PC-3 (cell line): ENCODE measurements around the gene CDH4. TPM values are rescaled to one million over a fixed set of nuclear protein-coding genes. Genes with fewer than 3 reads are reported as not detected.

Source experiments
- ATAC-seq: fragments of 200-7000 bp; cut with Tn5 transposase; 2 replicates; pipeline ENCODE4 v1.9.1; 2020; ENCODE audit warnings: mild to moderate bottlenecking, moderate library complexity
- BruUV-seq: library from RNA; stranded (reverse); fragments of 400-500 nt; replicated peaks from 2 replicates; lab custom pipeline; 2021; lab: Mats Ljungman, UMichigan
- CTCF ChIA-PET: fragments of 300-600 bp; sonication (Branson Sonifier 250); formaldehyde crosslinking; loops from one replicate; lab custom pipeline; 2022; ENCODE audit warnings: antibody characterized with exemption; lab: Charles Lee
- POLR2A ChIA-PET: fragments of 300-600 bp; sonication (Branson Sonifier 250); formaldehyde crosslinking; loops from one replicate; lab custom pipeline; 2022; ENCODE audit warnings: antibody characterized with exemption; ENCODE audit not compliant: unreplicated experiment; lab: Charles Lee
- DNase-seq: peaks from one replicate; pipeline ENCODE4 v3.0.0-alpha.2; 2015
- H2AFZ ChIP-seq: fragments of 300-600 bp; sonication (generic); 2 replicates; pipeline ENCODE4 v1.6.0; 2016; ENCODE audit warnings: antibody characterized with exemption, low read length
- H3F3A ChIP-seq: fragments of 300-600 bp; sonication (generic); one replicate; pipeline ENCODE4 v1.6.0; 2017; ENCODE audit warnings: antibody characterized with exemption, low read length, control low read depth, mild to moderate bottlenecking; ENCODE audit not compliant: unreplicated experiment
- H3K27ac ChIP-seq: fragments of 300-600 bp; sonication (generic); 2 replicates; pipeline ENCODE4 v1.5.1; 2016; ENCODE audit warnings: mild to moderate bottlenecking, low read length
- H3K27me3 ChIP-seq: fragments of 300-600 bp; sonication (generic); 2 replicates; pipeline ENCODE4 v1.6.1; 2016; ENCODE audit warnings: low read length, mixed read lengths
- H3K36me3 ChIP-seq: fragments of 300-600 bp; sonication (generic); 2 replicates; pipeline ENCODE4 v1.6.1; 2016; ENCODE audit warnings: low read depth, mixed run types, low read length, mixed read lengths
- H3K4me1 ChIP-seq: fragments of 300-600 bp; sonication (generic); 2 replicates; pipeline ENCODE4 v1.5.1; 2016; ENCODE audit warnings: low read length; ENCODE audit not compliant: insufficient read depth
- H3K4me2 ChIP-seq: fragments of 300-600 bp; sonication (generic); 2 replicates; pipeline ENCODE4 v1.6.0; 2016; ENCODE audit warnings: low read length
- H3K4me3 ChIP-seq: fragments of 300-600 bp; sonication (generic); 2 replicates; pipeline ENCODE4 v1.5.1; 2016; ENCODE audit warnings: mild to moderate bottlenecking, low read length, mixed read lengths
- H3K79me2 ChIP-seq: fragments of 300-600 bp; sonication (generic); 2 replicates; pipeline ENCODE4 v1.6.1; 2017; ENCODE audit warnings: low read length, mixed read lengths
- H3K9ac ChIP-seq: fragments of 300-600 bp; sonication (generic); 2 replicates; pipeline ENCODE4 v1.6.0; 2016; ENCODE audit warnings: mild to moderate bottlenecking, low read length
- H3K9me2 ChIP-seq: fragments of 300-600 bp; sonication (generic); replicated peaks from 2 replicates; pipeline ENCODE4 v1.6.1; 2016; ENCODE audit warnings: mixed run types, low read length, mixed read lengths
- H3K9me3 ChIP-seq: fragments of 300-600 bp; sonication (generic); 2 replicates; pipeline ENCODE4 v1.6.1; 2016; ENCODE audit warnings: low read length, mixed read lengths
- H4K20me1 ChIP-seq: fragments of 300-600 bp; sonication (generic); 2 replicates; pipeline ENCODE4 v1.6.1; 2016; ENCODE audit warnings: low read length, mixed read lengths
- EZH2 ChIP-seq: fragments of 300-600 bp; sonication (generic); IDR thresholded peaks from one replicate; pipeline ENCODE4 v1.6.1; 2017; ENCODE audit warnings: antibody characterized with exemption, mild to moderate bottlenecking, low read length; ENCODE audit not compliant: unreplicated experiment
- EZH2phosphoT487 ChIP-seq: fragments of 300-600 bp; sonication (generic); IDR thresholded peaks from 2 replicates; pipeline ENCODE4 v1.6.1; 2018; ENCODE audit warnings: mild to moderate bottlenecking, antibody characterized with exemption, low read length, borderline replicate concordance
- intact Hi-C: fragments of 100-400 bp; cut with micrococcal nuclease; formaldehyde crosslinking; loops from 2 replicates; pipeline ENCODE4 v1.9.0; 2023
- total RNA-seq: library from RNA; depleted of rRNA; stranded (reverse); fragments of >200 nt; gene quantifications from 2 replicates; pipeline ENCODE4 v1.2.3, GENCODE V29; 2014
- TF ChIP-seq, protein P1 (sequence below): fragments of 300-600 bp; sonication (generic); conservative IDR thresholded peaks from 2 replicates; pipeline ENCODE4 v1.5.1; 2017; ENCODE audit warnings: antibody characterized with exemption, low read depth, mild to moderate bottlenecking, low read length

Gene CDH4
- total RNA-seq, 1 experiment from 2014 or later, result not detected

DNA sequence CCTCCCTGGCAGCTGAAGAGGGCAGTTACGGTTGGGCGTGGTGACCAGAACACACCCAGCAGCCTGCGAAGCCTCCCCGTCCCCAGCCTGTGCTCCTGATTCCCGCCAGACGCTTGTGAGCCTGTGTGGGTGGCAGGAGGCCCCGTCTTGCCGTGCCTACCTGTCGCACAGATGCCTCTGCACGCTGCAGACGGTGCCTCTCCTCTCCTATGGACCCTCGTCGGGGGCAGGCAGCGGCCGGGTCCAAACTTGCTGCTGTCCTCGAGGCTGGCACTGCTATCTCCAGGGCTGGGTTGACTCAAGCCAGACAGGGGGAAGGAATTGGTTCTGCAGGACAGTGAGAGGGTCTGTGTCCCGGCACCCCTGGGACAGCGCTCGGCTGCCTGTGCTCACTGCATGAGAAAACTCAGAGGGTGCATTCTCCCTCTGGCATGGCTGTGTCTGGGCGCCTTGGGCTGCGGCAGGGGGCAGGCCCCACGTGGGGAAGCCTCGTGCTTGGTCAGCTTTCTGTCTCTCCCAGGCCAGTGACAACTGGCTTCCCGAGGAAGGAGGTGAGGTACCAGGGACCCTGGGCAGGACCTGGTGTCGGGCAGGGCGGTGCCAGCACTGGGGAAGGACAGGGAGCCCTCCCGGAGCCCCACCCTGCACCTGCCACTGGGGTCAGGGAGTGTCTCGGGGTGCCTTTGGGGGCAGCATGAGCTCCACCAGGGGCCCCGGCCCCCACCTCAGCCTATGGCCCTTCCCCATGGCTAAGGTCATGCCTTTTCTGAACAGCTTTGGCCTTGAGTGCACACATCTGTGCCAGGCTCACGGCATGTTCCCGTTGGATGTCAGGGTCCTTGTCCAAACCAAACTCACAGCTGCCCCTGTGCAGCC, 686.1 kb downstream of the CDH4 start:
- ATAC-seq, result no peak
- H3K36me3 ChIP-seq, result no peaks in the 10 kb centered on the region
- no peaks in the 10 kb centered on the region for H3K79me2 ChIP-seq
- no peak overlapping the region for H3K4me2 ChIP-seq
- H3K9me3 ChIP-seq, result no peaks in the 10 kb centered on the region
- H3K27ac ChIP-seq, result no peak overlapping the region
- no peak for DNase-seq
- BruUV-seq, result no TSS peak
- no peak overlapping the region for H3K4me3 ChIP-seq
- H3K27me3 ChIP-seq, result no peaks in the 10 kb centered on the region
- no peak overlapping the region for H2AFZ ChIP-seq
- CTCF ChIA-PET, result no interaction called here
- POLR2A ChIA-PET, result no interaction called here
- no peaks in the 10 kb centered on the region for H3K9me2 ChIP-seq
- intact Hi-C loops, result no loop called here
- no peak overlapping the region for H3K9ac ChIP-seq
- no peaks in the 10 kb centered on the region for H3K4me1 ChIP-seq
- H3F3A ChIP-seq, result no peaks in the 10 kb centered on the region
- TF ChIP-seq EZH2phosphoT487 (no peak), EZH2 (no peak)
- TF ChIP-seq, protein P1, sequence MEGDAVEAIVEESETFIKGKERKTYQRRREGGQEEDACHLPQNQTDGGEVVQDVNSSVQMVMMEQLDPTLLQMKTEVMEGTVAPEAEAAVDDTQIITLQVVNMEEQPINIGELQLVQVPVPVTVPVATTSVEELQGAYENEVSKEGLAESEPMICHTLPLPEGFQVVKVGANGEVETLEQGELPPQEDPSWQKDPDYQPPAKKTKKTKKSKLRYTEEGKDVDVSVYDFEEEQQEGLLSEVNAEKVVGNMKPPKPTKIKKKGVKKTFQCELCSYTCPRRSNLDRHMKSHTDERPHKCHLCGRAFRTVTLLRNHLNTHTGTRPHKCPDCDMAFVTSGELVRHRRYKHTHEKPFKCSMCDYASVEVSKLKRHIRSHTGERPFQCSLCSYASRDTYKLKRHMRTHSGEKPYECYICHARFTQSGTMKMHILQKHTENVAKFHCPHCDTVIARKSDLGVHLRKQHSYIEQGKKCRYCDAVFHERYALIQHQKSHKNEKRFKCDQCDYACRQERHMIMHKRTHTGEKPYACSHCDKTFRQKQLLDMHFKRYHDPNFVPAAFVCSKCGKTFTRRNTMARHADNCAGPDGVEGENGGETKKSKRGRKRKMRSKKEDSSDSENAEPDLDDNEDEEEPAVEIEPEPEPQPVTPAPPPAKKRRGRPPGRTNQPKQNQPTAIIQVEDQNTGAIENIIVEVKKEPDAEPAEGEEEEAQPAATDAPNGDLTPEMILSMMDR, result no peak
- no peaks in the 10 kb centered on the region for H4K20me1 ChIP-seq

DNA sequence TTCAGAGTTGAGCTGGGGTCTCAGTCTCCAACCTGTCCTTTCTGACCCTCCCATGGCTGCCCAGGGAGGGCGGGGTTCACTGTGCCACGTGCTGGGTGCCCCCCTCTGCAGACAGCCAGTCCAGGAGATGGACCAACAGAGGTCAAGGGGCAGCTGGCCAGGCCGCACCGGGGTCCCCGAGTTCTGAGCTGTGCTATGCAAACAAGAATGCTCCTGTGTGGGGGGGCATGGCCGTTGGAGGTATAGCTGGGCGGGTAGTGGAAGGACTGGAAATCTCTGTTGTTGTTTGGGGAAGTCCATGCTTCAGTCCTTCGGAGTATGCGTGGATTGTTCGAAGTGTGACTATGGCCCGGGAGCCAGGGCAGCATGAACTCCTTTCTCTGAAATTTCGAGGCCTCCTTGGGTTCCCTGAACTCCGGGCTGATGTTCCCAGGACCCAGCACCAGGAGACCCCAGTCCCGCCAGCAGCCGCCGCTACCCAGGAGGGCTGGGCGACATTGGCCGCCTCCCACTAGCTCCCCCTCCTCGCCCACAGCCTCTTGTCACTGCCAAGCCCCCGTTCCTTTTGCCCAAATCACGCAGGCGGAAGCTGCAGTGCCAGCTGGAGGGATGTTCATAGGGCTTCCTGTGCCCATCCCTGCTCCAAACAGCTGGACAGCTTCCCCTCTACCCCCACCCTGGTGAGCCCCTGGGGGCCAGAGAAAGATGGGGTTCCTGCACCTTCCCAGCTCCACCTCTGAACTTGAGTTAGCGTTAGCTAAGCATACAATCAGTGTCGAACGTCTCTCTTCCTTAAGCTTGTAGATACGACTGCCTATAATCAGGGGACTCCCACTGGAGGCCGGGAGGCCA, 687.0 kb downstream of the CDH4 start:
- ATAC-seq, result no peak
- ChIA-PET POLR2A (no interaction called here), CTCF (no interaction called here)
- no TSS peak for BruUV-seq
- Histone ChIP-seq H4K20me1 (no peaks in the 10 kb centered on the region), H3K27me3 (no peaks in the 10 kb centered on the region), H2AFZ (no peak overlapping the region), H3K9ac (no peak overlapping the region), H3K4me1 (no peaks in the 10 kb centered on the region), H3K79me2 (no peaks in the 10 kb centered on the region), H3F3A (no peaks in the 10 kb centered on the region), H3K9me2 (no peaks in the 10 kb centered on the region), H3K27ac (no peak overlapping the region), H3K9me3 (no peaks in the 10 kb centered on the region), H3K4me2 (no peak overlapping the region), H3K36me3 (no peaks in the 10 kb centered on the region), H3K4me3 (no peak overlapping the region)
- TF ChIP-seq EZH2 (no peak), EZH2phosphoT487 (no peak)
- TF ChIP-seq, protein P1, result no peak
- intact Hi-C loops, result no loop called here
- no peak for DNase-seq
